HCT116 (cell line): ENCODE data around the gene RYR2. TPM values are rescaled to one million over a fixed set of nuclear protein-coding genes. Genes with fewer than 3 reads are reported as not detected.

Experiments
- ATAC-seq: fragments of 200-7000 bp; cut with Tn5 transposase; 2 replicates; pipeline ENCODE4 v1.9.1; 2020; ENCODE audit warnings: mild to moderate bottlenecking, moderate library complexity
- BruUV-seq: library from RNA; stranded (reverse); fragments of 400-500 nt; replicated peaks from 2 replicates; lab custom pipeline; 2021; lab: Mats Ljungman, UMichigan
- CTCF ChIA-PET: fragments of 300-600 bp; sonication (Branson Sonifier 250); formaldehyde crosslinking; loops from one replicate; lab custom pipeline; 2021; ENCODE audit warnings: antibody characterized with exemption; lab: Charles Lee
- POLR2A ChIA-PET: fragments of 300-600, 350-600 bp; sonication (Branson Sonifier 250); formaldehyde crosslinking; loops from one replicate; lab custom pipeline; 2021; ENCODE audit warnings: antibody characterized with exemption; lab: Charles Lee
- RAD21 ChIA-PET, 2 experiments: fragments of 300-600 bp; sonication (Branson Sonifier 250); formaldehyde crosslinking; loops; one replicate each; lab custom pipeline; 2023; ENCODE audit warnings: low total read pairs in 2 of 2; ENCODE audit not compliant: uncharacterized antibody in 2 of 2, unreplicated experiment in 2 of 2, low non-redundant PET in 1 of 2; lab: Charles Lee
- DNase-seq: peaks from one replicate; pipeline ENCODE4 v3.0.0-alpha.2; 2010; ENCODE audit warnings: low read depth, low spot score
- H2AFZ ChIP-seq: fragments of 200-600 bp; shearing (Covaris generic), sonication (generic); 2 replicates; pipeline ENCODE4 v1.6.1; 2017; ENCODE audit warnings: low read depth, mixed run types, mixed read lengths, antibody characterized with exemption, low read length; ENCODE audit not compliant: poor library complexity, severe bottlenecking
- H3K27ac ChIP-seq: 2 replicates; pipeline ENCODE4 v1.5.1; 2012; ENCODE audit warnings: low read depth, low read length
- H3K27me3 ChIP-seq: fragments of 200-600 bp; sonication (generic); 2 replicates; pipeline ENCODE4 v1.6.1; 2016; ENCODE audit warnings: mixed run types, low read length, mixed read lengths; ENCODE audit not compliant: insufficient read depth
- H3K36me3 ChIP-seq, 2 experiments: fragments of 200-500 bp in 1 of 2; fragments of 200-600 bp in 1 of 2; sonication (Bioruptor generic) in 1 of 2; sonication (generic) in 1 of 2; 2 replicates each; pipeline versions ENCODE4 v1.5.1 to v1.6.1; 2014 to 2016; ENCODE audit warnings: low read length in 2 of 2, inconsistent platforms in 1 of 2, mixed read lengths in 1 of 2, mixed run types in 1 of 2; ENCODE audit not compliant: insufficient read depth in 2 of 2, control insufficient read depth in 1 of 2
- H3K4me1 ChIP-seq, 2 experiments: fragments of 200-600 bp in 1 of 2; sonication (generic) in 1 of 2; 2 replicates each; pipeline versions ENCODE4 v1.5.1 to v1.6.1; 2012 to 2017; ENCODE audit warnings: low read length in 2 of 2, inconsistent platforms in 1 of 2, mild to moderate bottlenecking in 1 of 2, mixed read lengths in 1 of 2, mixed run types in 1 of 2, moderate library complexity in 1 of 2; ENCODE audit not compliant: insufficient read depth in 2 of 2, control insufficient read depth in 1 of 2
- H3K4me2 ChIP-seq: fragments of 200-600 bp; sonication (generic); 2 replicates; pipeline ENCODE4 v1.6.1; 2017; ENCODE audit warnings: mixed run types, low read length, mixed read lengths
- H3K4me3 ChIP-seq, 2 experiments: fragments of 200-600 bp in 1 of 2; sonication (generic) in 1 of 2; replicated peaks in 1 of 2; 2 replicates each; pipeline ENCODE4 v1.5.1; 2011 to 2016; ENCODE audit warnings: low read length in 2 of 2, control low read depth in 1 of 2, low read depth in 1 of 2, mild to moderate bottlenecking in 1 of 2, mixed read lengths in 1 of 2, mixed run types in 1 of 2
- H3K79me2 ChIP-seq: fragments of 200-600 bp; sonication (generic); 2 replicates; pipeline ENCODE4 v1.6.1; 2017; ENCODE audit warnings: mild to moderate bottlenecking, mixed run types, low read length, moderate library complexity, mixed read lengths; ENCODE audit not compliant: insufficient read depth
- H3K9ac ChIP-seq: fragments of 200-600 bp; sonication (generic); 2 replicates; pipeline ENCODE4 v1.6.1; 2016; ENCODE audit warnings: low read length, mixed read lengths
- H3K9me2 ChIP-seq: fragments of 200-600 bp; sonication (generic), shearing (Covaris generic); 2 replicates; pipeline ENCODE4 v1.6.1; 2017; ENCODE audit warnings: mixed run types, mild to moderate bottlenecking, moderate library complexity; ENCODE audit not compliant: insufficient read depth
- H3K9me3 ChIP-seq, 2 experiments: fragments of 200-500 bp in 1 of 2; fragments of 200-600 bp in 1 of 2; sonication (Bioruptor generic) in 1 of 2; sonication (generic) in 1 of 2; 2 replicates each; pipeline ENCODE4 v1.6.1; 2014 to 2017; ENCODE audit warnings: low read length in 2 of 2, mixed read lengths in 2 of 2, inconsistent platforms in 1 of 2, low read depth in 1 of 2, mild to moderate bottlenecking in 1 of 2, mixed run types in 1 of 2, moderate library complexity in 1 of 2; ENCODE audit not compliant: control insufficient read depth in 1 of 2, insufficient read depth in 1 of 2
- H4K20me1 ChIP-seq: fragments of 200-600 bp; sonication (generic), shearing (Covaris generic); 2 replicates; pipeline ENCODE4 v1.6.1; 2017; ENCODE audit warnings: mixed run types, mild to moderate bottlenecking, moderate library complexity; ENCODE audit not compliant: insufficient read depth
- CBX3 ChIP-seq: IDR thresholded peaks from 2 replicates; pipeline ENCODE4 v1.6.1; 2012; ENCODE audit warnings: low read depth
- ELF1 ChIP-seq: IDR thresholded peaks from 2 replicates; pipeline ENCODE4 v1.6.1; 2012; ENCODE audit warnings: low read depth, borderline replicate concordance
- EZH2 ChIP-seq: fragments of 200-600 bp; sonication (generic); IDR thresholded peaks from 2 replicates; pipeline ENCODE4 v1.6.1; 2017; ENCODE audit warnings: antibody characterized with exemption, mixed run types
- JUND ChIP-seq: IDR thresholded peaks from 2 replicates; pipeline ENCODE4 v1.6.1; 2012
- POLR2AphosphoS5 ChIP-seq: IDR thresholded peaks from 2 replicates; pipeline ENCODE4 v1.6.1; 2011; ENCODE audit warnings: mild to moderate bottlenecking, low read depth, low read length, moderate library complexity
- SP1 ChIP-seq: IDR thresholded peaks from 2 replicates; pipeline ENCODE4 v1.6.1; 2012; ENCODE audit warnings: low read depth
- SRF ChIP-seq: IDR thresholded peaks from 2 replicates; pipeline ENCODE4 v1.6.1; 2012; ENCODE audit warnings: low read depth
- ZFX ChIP-seq: fragments of 450-650 bp; IDR thresholded peaks from 2 replicates; pipeline ENCODE4 v1.6.1; 2017
- intact Hi-C: fragments of 100-400 bp; cut with micrococcal nuclease; formaldehyde crosslinking; loops from 2 replicates; pipeline ENCODE4 v1.10.0; 2022
- total RNA-seq: library from RNA; stranded (reverse); gene quantifications from one replicate; pipeline ENCODE4 v1.2.1, GENCODE V29; 2021; ENCODE audit not compliant: unreplicated experiment
- TF ChIP-seq, protein P1 (sequence below): IDR thresholded peaks from 2 replicates; pipeline ENCODE4 v1.6.1; 2012
- TF ChIP-seq, protein P2 (sequence below): IDR thresholded peaks from 2 replicates; pipeline ENCODE4 v1.6.1; 2011; ENCODE audit warnings: mild to moderate bottlenecking, low read length, moderate library complexity; ENCODE audit not compliant: insufficient replicate concordance; ENCODE audit errors: extremely low read depth

RYR2 gene
- total RNA-seq, 1 experiment from 2014 or later, result 0.02 TPM

DNA sequence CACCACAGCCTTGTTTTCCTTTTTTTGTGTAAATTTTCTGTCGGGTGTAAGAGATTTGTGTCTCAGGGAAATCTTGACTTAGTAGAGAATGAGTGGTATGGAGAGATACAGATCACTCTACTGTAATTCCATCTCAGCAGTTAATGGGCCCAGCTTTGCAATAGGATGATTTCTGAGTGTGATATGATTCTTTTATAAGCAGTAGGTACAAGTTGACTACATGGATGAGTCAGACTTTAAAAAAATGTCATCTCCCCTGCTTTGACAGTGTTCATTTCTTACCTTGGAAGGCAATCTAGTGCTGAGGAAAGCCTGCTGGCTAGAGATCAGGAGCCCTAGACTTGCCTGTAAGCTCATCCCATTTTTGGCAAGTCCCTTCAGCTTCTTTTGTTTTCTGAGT lies 261.9 kb downstream of the RYR2 start:
- CTCF ChIA-PET, result no interaction called here
- Histone ChIP-seq H4K20me1 (no peaks in the 10 kb centered on the region), H3K27ac (no peak overlapping the region), H3K27me3 (no peaks in the 10 kb centered on the region), H3K36me3 (no peaks in the 10 kb centered on the region), H2AFZ (no peak overlapping the region), H3K9ac (no peak overlapping the region), H3K79me2 (no peaks in the 10 kb centered on the region), H3K4me1 (no peaks in the 10 kb centered on the region), H3K9me3 (no peaks in the 10 kb centered on the region), H3K4me3 (no peak overlapping the region), H3K4me2 (no peak overlapping the region), H3K9me2 (no peaks in the 10 kb centered on the region)
- BruUV-seq, result no TSS peak
- RAD21 ChIA-PET, result no interaction called here
- DNase-seq (no peak), ATAC-seq (no peak)
- TF ChIP-seq EZH2, result no peak
- TF ChIP-seq JUND, result no peak
- TF ChIP-seq ELF1, result no peak
- no peak for TF ChIP-seq CBX3
- TF ChIP-seq ZFX, result no peak
- TF ChIP-seq POLR2AphosphoS5, result no peak
- TF ChIP-seq, protein P1, sequence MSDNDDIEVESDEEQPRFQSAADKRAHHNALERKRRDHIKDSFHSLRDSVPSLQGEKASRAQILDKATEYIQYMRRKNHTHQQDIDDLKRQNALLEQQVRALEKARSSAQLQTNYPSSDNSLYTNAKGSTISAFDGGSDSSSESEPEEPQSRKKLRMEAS, result no peak
- no peak for TF ChIP-seq SRF
- POLR2A ChIA-PET, result no interaction called here
- intact Hi-C loops, result no loop called here

DNA sequence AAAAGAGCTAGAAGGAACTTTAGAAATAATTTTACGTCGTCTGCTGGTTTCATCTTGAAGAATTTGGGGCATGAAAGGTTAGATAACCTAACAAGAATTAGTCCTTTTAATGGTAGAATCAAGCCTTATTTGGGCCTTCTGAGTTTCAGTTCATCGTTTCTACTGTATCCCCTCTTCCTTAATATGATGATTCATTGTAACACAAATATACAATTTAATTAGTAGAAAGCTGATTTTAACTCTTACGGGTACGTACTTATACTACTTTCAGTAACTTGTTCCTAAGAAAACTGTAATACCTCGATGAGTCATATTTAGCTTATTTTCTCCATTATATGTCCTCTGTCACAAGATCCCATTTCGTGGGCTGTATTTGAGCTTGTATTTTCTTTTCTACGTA lies 264.7 kb downstream of the RYR2 start:
- ChIA-PET CTCF (no interaction called here), POLR2A (no interaction called here), RAD21 (no interaction called here)
- no peaks in the 10 kb centered on the region for H3K9me3 ChIP-seq
- no peak overlapping the region for H3K27ac ChIP-seq
- TF ChIP-seq SP1, result no peak
- TF ChIP-seq, protein P2, sequence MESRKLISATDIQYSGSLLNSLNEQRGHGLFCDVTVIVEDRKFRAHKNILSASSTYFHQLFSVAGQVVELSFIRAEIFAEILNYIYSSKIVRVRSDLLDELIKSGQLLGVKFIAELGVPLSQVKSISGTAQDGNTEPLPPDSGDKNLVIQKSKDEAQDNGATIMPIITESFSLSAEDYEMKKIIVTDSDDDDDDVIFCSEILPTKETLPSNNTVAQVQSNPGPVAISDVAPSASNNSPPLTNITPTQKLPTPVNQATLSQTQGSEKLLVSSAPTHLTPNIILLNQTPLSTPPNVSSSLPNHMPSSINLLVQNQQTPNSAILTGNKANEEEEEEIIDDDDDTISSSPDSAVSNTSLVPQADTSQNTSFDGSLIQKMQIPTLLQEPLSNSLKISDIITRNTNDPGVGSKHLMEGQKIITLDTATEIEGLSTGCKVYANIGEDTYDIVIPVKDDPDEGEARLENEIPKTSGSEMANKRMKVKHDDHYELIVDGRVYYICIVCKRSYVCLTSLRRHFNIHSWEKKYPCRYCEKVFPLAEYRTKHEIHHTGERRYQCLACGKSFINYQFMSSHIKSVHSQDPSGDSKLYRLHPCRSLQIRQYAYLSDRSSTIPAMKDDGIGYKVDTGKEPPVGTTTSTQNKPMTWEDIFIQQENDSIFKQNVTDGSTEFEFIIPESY, result no peak
- BruUV-seq, result no TSS peak
- H4K20me1 ChIP-seq, result no peaks in the 10 kb centered on the region
- no peaks in the 10 kb centered on the region for H3K79me2 ChIP-seq
- no peaks in the 10 kb centered on the region for H3K27me3 ChIP-seq
- no peak overlapping the region for H3K4me3 ChIP-seq
- H2AFZ ChIP-seq, result no peak overlapping the region
- no peak for ATAC-seq
- intact Hi-C loops, result no loop called here
- H3K9me2 ChIP-seq, result no peaks in the 10 kb centered on the region
- no peak overlapping the region for H3K4me2 ChIP-seq
- H3K4me1 ChIP-seq, result no peaks in the 10 kb centered on the region
- no peak overlapping the region for H3K9ac ChIP-seq
- DNase-seq, result no peak
- no peaks in the 10 kb centered on the region for H3K36me3 ChIP-seq
